Esophagus squamous epithelium (tissue), 4 donors: ENCODE data around the gene PIGU.

Source experiments
- POLR2A ChIP-seq, 4 donors: fragments of 450-650 bp; IDR thresholded peaks; one replicate each; pipeline ENCODE4 v1.6.1; 2017; ENCODE audit warnings: antibody characterized with exemption in 4 of 4, mild to moderate bottlenecking in 4 of 4, moderate library complexity in 3 of 4
- TF ChIP-seq, protein P1 (sequence below), 6 experiments: fragments of 450-650 bp in 4 of 6; fragments of 200-600 bp in 2 of 6; sonication (generic) in 2 of 6; IDR thresholded peaks; one replicate each; pipeline ENCODE4 v1.5.1; 2016 to 2019; ENCODE audit warnings: antibody characterized with exemption in 6 of 6, mild to moderate bottlenecking in 4 of 6, moderate library complexity in 4 of 6

DNA sequence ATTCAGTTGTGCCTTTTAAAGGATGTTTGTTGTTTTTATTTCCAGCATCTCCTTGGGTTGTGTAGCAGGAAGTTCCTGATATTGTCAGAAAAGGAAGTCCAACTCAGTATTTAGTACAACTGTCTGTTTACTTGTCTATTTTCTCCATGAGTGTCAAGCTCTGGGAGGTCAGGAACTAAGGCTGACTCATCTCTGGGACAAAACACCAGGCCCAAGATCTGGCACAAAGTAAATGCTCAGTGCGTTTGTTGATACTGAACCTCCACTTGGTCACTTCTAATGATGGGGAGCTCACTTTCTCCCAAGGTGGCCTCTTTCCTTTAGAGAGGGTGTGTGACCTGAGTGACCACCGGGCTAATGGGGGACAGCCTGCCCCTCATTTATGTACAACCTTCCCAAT is 12.6 kb upstream of the PIGU start:
- TF ChIP-seq, protein P1, sequence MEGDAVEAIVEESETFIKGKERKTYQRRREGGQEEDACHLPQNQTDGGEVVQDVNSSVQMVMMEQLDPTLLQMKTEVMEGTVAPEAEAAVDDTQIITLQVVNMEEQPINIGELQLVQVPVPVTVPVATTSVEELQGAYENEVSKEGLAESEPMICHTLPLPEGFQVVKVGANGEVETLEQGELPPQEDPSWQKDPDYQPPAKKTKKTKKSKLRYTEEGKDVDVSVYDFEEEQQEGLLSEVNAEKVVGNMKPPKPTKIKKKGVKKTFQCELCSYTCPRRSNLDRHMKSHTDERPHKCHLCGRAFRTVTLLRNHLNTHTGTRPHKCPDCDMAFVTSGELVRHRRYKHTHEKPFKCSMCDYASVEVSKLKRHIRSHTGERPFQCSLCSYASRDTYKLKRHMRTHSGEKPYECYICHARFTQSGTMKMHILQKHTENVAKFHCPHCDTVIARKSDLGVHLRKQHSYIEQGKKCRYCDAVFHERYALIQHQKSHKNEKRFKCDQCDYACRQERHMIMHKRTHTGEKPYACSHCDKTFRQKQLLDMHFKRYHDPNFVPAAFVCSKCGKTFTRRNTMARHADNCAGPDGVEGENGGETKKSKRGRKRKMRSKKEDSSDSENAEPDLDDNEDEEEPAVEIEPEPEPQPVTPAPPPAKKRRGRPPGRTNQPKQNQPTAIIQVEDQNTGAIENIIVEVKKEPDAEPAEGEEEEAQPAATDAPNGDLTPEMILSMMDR (IDR thresholded peaks at IDR 0.05), result no peak
- TF ChIP-seq POLR2A (IDR thresholded peaks at IDR 0.05), result no peak
